Measurements from ENCODE around the gene RCAN3.
"Not testable (repeated sequence)": the region's sequence is repeated elsewhere in the genome, so short reads cannot be mapped to it uniquely, and the experiment has no call there.

The RCAN3 gene

DNA sequence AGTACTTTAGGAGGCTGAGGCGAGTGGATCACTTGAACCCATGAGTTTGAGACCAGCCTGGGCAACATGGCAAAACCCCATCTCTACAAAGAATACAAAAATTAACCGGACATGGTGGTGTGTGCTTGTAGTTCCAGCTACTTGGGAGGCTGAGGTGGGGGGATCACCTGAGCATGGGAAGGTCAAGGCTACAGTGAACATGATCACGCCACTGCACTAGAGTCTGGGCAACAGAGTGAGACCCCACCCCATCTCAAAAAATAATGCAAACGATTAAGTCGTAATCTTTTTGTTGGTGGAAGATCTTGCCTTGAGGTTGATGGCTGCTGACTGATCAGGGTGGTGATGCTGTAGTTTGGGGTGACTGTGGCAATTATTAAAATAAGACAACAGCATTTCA, 6.3 kb downstream of the RCAN3 start:
- DNase-seq (ENCODE audit: low spot score) (no peak), FAIRE-seq (no peak)

DNA sequence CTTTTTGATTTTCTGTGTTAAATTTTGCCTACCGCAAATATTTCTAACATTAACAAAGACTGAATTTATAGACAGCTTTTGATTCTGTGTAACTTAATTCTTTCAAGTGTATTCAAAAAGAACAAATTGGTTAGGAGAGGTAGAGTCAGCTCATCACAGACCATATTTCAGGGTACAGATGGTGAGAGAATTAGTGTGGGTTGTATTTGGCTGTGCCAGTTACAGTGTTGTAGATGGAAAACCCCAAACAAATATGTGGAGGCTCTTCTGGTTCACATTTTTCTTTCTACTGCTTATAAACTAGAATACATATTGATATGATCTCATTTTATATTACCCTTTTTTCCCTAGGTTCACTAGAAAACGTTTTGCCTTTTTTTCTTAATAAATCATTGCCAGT, 11.1 kb downstream of the RCAN3 start:
- DNase-seq (ENCODE audit: low spot score) = no peak

GRCh38 chr1:24514946-24515345, 12.3 kb downstream of the RCAN3 start:
- DNase-seq (ENCODE audit: low spot score) (no peak), FAIRE-seq (no peak)

More for the DNA sequence above, 11.1 kb downstream of the RCAN3 start:
- FAIRE-seq = no peak

DNA sequence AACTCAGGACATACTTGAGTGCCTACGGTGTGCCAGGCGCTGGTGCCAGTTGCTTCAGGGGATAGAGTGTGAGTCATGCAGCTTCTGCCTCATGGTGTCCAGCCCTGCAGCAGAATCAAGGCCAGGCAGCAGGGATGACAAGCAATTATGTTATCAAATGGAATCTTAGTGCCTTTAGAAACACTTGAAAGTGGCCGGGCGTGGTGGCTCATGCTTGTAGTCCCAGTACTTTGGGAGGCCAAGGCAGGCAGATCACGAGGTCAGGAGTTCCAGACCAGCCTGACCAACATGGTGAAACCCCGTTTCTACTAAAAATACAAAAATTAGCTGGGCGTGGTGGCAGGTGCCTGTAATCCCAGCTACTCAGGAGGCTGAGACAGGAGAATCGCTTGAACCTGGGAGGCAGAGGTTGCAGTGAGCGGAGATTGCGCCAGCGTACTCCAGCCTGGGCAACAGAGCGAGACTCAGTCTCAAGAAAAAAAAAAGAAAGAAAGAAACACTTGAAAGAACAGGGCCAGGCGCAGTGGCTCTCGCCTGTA, 13.1 kb downstream of the RCAN3 start:
- DNase-seq (ENCODE audit: low spot score); FAIRE-seq: not testable (repeated sequence)

DNA sequence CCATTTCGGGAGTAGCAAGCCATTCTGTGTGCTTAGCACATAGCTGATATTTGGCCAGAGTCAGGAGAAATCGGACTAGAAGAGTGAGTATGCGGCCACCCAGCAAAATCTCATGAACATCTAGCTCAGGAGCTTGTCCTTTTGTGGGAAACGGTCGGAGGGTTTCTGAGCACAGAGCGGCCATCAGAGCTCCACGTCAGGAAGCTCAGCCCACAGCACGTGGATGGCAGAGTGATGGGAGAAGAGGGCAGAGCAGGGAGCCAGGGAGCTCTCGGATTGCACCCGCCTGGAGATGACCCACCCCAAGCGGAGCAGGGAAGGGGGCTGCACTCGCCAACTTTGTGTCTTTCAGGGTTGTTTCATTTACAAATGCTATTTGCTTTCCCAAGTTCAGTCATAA, 13.9 kb downstream of the RCAN3 start:
- FAIRE-seq (no peak), DNase-seq (ENCODE audit: low spot score) (no peak)

- DNase-seq (ENCODE audit: low spot score) (no peak), FAIRE-seq (no peak)
Observed at GRCh38 chr1:24517898-24518297, 15.3 kb downstream of the RCAN3 start.

DNA sequence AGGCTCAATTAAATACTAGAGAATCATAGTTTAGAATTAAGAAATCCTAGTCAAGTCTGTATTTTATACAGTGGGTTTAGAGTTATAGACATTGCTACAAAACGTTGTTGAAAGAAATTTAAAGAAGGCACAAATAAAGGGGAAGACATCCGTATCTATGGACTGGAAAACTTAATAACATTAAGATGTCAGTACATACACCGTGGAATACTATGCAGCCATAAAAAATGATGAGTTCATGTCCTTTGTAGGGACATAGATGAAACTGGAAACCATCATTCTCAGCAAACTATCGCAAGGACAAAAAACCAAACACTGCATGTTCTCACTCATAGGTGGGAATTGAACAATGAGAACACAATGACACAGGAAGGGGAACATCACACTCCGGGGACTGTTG, 17.6 kb downstream of the RCAN3 start:
- not testable (repeated sequence) for FAIRE-seq; DNase-seq (ENCODE audit: low spot score)

DNA sequence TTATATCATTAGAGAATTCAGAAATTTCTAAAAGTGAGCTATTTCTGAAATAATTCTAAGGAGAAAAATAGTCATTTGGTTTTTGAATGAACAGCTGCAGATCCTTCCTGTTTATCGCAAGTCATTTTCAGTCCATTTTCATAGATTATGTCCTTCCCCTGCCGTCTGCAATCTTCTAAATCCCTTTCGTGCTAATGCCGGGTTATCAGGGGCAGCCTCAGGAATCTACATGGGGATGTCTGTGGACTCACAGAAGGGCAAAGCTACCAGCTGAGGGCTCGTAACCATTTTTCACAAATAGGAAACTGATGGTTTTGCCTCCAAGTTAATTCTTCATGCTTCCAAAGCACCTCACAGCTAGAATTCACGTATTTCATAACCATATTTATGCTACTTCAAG, 23.0 kb downstream of the RCAN3 start:
- DNase-seq (ENCODE audit: low spot score) (no peak), FAIRE-seq (no peak)

DNA sequence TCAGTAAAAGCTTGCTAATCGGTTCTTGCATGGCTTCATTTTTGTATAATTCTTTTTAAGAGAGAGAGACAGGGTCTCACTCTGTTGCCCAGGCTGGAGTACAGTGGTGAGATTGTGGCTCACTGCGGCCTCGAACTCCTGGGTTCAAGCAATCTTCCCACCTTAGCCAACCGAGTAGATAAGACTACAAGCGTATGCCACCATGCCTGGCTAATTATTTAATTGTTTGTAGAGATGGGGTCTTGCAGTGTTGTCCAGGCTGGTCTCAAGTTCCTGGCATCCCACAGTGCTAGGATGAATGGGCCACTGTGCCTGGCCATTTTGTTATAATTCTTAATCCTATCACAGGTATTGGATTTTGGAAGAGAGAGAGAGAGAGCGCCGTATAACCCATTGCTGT, 23.4 kb downstream of the RCAN3 start:
- no peak for FAIRE-seq

GRCh38 chr1:24526940-24527542, 24.4 kb downstream of the RCAN3 start:
- DNase-seq (ENCODE audit: low spot score) (peak; percentile 28), FAIRE-seq (no peak)

More for the DNA sequence above, 23.4 kb downstream of the RCAN3 start:
- no peak for DNase-seq (ENCODE audit: low spot score)

DNA sequence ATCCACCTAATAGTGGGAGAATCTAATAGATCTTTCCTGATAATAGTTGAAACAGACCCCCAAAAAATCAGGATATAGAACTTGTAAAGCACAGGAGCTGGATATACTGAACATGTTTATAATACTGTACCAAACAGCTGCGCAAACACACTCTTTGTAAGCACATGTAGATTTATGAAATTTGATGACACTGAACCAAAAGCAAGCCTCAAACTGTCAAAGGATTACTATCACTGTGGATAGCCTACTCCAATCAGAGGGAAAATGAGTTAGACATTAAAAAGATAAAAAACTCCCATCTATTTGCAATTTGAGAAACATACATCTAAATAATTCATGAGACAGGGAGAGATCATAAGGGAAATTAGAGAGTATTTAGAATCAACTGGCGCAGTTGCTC, 26.1 kb downstream of the RCAN3 start:
- FAIRE-seq = no peak
- no peak for DNase-seq (ENCODE audit: low spot score)

GRCh38 chr1:24529292-24529691, 26.7 kb downstream of the RCAN3 start:
- not testable (repeated sequence) for DNase-seq (ENCODE audit: low spot score); FAIRE-seq

GRCh38 chr1:24535021-24535424, 32.4 kb downstream of the RCAN3 start:
- FAIRE-seq = no peak
- DNase-seq (ENCODE audit: low spot score) = no peak

DNA sequence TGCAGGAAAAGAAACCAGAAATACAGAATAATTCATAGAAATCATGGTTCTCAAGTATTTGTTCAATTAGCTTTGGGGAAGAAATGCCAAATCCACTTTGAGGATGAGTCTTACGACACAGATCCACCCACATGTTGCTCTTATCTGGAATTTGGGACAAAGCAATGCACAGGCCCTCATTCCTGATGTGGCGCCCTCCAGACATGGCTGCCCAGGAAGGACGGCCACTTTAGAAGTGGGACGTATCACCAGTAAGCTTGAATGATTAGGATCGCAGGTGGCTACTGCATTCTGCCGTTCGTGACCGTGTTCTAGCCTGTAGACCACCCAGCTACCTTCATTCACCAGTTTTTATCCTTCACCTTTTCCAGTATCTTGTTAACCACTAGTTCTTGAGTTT, 33.1 kb downstream of the RCAN3 start:
- no peak for FAIRE-seq
- DNase-seq (ENCODE audit: low spot score) = no peak

- FAIRE-seq (no peak), DNase-seq (ENCODE audit: low spot score) (no peak)
Observed at GRCh38 chr1:24536391-24536840, 33.8 kb downstream of the RCAN3 start.

GRCh38 chr1:24540051-24540905, 37.6 kb downstream of the RCAN3 start:
- FAIRE-seq = no peak
- no peak for DNase-seq (ENCODE audit: low spot score)

- FAIRE-seq (no peak), DNase-seq (ENCODE audit: low spot score) (peak; percentile 51)
Observed at GRCh38 chr1:24540906-24541710, 38.5 kb downstream of the RCAN3 start.

GRCh38 chr1:24541711-24542346, 39.2 kb downstream of the RCAN3 start:
- DNase-seq (ENCODE audit: low spot score) (no peak), FAIRE-seq (no peak)

- DNase-seq (ENCODE audit: low spot score) (no peak), FAIRE-seq (no peak)
Observed at GRCh38 chr1:24544239-24544638, 41.6 kb downstream of the RCAN3 start.

GRCh38 chr1:24545662-24546061, 43.0 kb downstream of the RCAN3 start:
- FAIRE-seq = no peak
- no peak for DNase-seq (ENCODE audit: low spot score)

GRCh38 chr1:24547195-24547594, 44.6 kb downstream of the RCAN3 start:
- DNase-seq (ENCODE audit: low spot score) (no peak), FAIRE-seq (peak; percentile 17)
